ENCODE measurements around the gene NRTN.

The NRTN gene

DNA sequence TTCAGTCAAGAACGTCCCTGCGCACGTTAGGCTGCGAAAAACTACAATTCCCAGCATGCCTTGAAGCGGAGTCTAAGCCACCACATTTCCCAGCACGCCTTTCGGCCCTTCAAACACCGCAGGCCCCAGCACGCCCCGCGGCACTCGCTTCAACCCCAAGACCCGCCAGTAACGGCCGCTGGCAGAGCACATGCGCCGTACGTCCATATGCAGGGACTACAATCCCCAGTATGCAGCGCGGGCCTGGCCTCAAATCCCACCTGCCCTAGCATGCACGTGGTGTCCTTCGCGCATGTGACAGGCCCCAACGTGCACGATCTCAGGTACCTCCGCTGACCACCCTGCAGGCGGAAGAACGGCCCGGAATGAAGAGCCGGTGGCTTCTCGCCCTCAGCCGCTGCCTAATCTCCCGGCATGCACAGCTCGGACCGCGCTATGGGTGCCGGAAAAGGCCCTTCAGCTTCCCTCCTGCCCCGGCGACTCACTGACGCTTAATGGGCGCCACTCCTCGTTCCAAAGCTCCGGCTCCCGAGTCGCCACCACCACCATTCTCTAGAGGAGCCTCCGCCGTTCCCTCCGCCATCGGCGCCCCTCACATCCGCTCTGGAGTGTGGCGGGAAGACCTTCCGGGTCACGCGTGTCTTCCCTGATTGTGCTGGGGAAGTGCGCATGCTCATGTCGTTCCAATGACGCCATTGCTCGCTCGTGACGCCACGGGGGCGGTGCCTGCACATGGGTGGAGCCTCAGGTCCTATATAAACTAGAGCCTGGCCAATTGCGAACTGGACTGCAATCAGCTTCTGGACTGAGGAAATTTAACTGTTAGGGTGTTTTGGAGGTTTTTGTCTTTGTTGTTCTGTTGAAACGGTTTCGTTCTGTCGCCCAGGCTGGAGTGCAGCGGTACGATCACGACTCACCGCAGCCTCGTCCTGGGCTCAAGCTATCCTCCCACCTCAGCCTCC, 14.0 kb upstream of the NRTN start, which contains the start of gene DUS3L:
TSS of gene DUS3L (minus strand) at position 605 of the 962 bp plus-strand sequence. CDS start at position 583, 22 bp downstream.
- TF ChIP-seq, protein P1, sequence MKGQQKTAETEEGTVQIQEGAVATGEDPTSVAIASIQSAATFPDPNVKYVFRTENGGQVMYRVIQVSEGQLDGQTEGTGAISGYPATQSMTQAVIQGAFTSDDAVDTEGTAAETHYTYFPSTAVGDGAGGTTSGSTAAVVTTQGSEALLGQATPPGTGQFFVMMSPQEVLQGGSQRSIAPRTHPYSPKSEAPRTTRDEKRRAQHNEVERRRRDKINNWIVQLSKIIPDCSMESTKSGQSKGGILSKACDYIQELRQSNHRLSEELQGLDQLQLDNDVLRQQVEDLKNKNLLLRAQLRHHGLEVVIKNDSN (IDR thresholded peaks at IDR 0.05) = peak; percentile 96
- TF ChIP-seq ZBTB7A (IDR thresholded peaks at IDR 0.05; ENCODE audit: low read depth) = no peak
- TF ChIP-seq RAD21 (IDR thresholded peaks at IDR 0.05; ENCODE audit: low read depth) = no peak
- peak; percentile 74 for TF ChIP-seq YY1 (IDR thresholded peaks at IDR 0.05; ENCODE audit: low read depth)
- TF ChIP-seq EGR1 (IDR thresholded peaks at IDR 0.05) = no peak
- TF ChIP-seq EP300 (IDR thresholded peaks at IDR 0.05; ENCODE audit: borderline replicate concordance) = 0 out of 2 replicates have a peak, but pooled peaks have one; percentile 28
- TF ChIP-seq CREB1 (IDR thresholded peaks at IDR 0.05; ENCODE audit: low read depth) = peak; percentile 97
- peak; percentile 36; the same call in 1 of the 2 replicates for TF ChIP-seq NFIC (IDR thresholded peaks at IDR 0.05)
- TF ChIP-seq TEAD4 (IDR thresholded peaks at IDR 0.05) = no peak; the same call in 1 of the 2 replicates
- TF ChIP-seq, protein P2, sequence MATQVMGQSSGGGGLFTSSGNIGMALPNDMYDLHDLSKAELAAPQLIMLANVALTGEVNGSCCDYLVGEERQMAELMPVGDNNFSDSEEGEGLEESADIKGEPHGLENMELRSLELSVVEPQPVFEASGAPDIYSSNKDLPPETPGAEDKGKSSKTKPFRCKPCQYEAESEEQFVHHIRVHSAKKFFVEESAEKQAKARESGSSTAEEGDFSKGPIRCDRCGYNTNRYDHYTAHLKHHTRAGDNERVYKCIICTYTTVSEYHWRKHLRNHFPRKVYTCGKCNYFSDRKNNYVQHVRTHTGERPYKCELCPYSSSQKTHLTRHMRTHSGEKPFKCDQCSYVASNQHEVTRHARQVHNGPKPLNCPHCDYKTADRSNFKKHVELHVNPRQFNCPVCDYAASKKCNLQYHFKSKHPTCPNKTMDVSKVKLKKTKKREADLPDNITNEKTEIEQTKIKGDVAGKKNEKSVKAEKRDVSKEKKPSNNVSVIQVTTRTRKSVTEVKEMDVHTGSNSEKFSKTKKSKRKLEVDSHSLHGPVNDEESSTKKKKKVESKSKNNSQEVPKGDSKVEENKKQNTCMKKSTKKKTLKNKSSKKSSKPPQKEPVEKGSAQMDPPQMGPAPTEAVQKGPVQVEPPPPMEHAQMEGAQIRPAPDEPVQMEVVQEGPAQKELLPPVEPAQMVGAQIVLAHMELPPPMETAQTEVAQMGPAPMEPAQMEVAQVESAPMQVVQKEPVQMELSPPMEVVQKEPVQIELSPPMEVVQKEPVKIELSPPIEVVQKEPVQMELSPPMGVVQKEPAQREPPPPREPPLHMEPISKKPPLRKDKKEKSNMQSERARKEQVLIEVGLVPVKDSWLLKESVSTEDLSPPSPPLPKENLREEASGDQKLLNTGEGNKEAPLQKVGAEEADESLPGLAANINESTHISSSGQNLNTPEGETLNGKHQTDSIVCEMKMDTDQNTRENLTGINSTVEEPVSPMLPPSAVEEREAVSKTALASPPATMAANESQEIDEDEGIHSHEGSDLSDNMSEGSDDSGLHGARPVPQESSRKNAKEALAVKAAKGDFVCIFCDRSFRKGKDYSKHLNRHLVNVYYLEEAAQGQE (IDR thresholded peaks at IDR 0.05; ENCODE audit: low read depth) = no peak
- no peak for TF ChIP-seq CEBPB (IDR thresholded peaks at IDR 0.05)
- TF ChIP-seq, protein P3, sequence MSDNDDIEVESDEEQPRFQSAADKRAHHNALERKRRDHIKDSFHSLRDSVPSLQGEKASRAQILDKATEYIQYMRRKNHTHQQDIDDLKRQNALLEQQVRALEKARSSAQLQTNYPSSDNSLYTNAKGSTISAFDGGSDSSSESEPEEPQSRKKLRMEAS (IDR thresholded peaks at IDR 0.05) = peak; percentile 100
- peak; percentile 51; the same call in 1 of the 2 replicates for TF ChIP-seq FOXM1 (IDR thresholded peaks at IDR 0.05; ENCODE audit: borderline replicate concordance, low read depth)
- peak; percentile 77 for TF ChIP-seq TAF1 (IDR thresholded peaks at IDR 0.05; ENCODE audit: low read depth)
- TF ChIP-seq TCF12 (IDR thresholded peaks at IDR 0.05; ENCODE audit: low read depth) = no peak

DNA sequence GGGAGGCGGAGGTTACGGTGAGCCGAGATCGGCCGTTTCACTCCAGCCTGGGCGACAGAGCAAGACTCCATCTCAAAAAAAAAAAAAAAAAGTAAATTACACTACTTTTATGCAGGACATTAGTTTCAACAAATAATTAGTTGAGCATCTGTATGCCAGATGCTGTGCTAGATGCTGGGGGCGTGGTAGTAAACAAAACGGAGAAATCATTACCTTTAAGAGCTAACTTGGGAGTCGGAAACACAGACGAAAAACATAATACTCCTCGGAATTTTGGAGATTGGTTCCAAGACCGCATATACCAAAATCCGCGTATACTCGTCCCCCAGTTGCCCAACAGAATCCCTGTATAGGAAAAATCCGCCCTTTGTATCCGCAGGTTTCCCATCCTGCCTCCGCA, 12.6 kb upstream of the NRTN start:
- TF ChIP-seq TCF12 (IDR thresholded peaks at IDR 0.05; ENCODE audit: low read depth) (no peak), NFIC (IDR thresholded peaks at IDR 0.05) (no peak), TEAD4 (IDR thresholded peaks at IDR 0.05) (no peak), EP300 (IDR thresholded peaks at IDR 0.05; ENCODE audit: borderline replicate concordance) (no peak), RAD21 (IDR thresholded peaks at IDR 0.05; ENCODE audit: low read depth) (no peak), CREB1 (IDR thresholded peaks at IDR 0.05; ENCODE audit: low read depth) (no peak), TAF1 (IDR thresholded peaks at IDR 0.05; ENCODE audit: low read depth) (no peak), ZBTB7A (IDR thresholded peaks at IDR 0.05; ENCODE audit: low read depth) (no peak)
- TF ChIP-seq, protein P2 (IDR thresholded peaks at IDR 0.05; ENCODE audit: low read depth) = no peak

DNA sequence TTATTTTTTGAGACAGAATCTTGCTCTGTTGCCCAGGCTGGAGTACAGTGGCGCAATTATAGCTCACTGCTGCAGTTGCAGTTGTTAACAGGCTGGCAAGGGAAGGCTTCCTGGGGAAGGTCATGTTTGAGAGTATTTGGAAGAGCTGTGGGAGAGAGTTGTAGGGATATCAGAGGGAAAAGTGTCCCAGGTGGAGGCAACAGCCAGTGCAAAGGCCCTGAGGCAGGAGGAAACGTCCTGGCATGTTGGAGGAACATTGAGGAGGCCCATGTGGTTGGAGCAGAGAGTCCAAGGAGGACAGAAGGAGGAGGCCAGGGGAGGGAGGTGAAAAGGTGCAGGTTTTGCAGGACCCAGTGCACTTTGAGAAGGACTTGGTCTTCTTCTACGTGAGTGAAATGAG, 11.7 kb upstream of the NRTN start:
- TF ChIP-seq CREB1 (IDR thresholded peaks at IDR 0.05; ENCODE audit: low read depth) (no peak), EGR1 (IDR thresholded peaks at IDR 0.05) (no peak), NFIC (IDR thresholded peaks at IDR 0.05) (no peak), CEBPB (IDR thresholded peaks at IDR 0.05) (no peak), RAD21 (IDR thresholded peaks at IDR 0.05; ENCODE audit: low read depth) (no peak), TCF12 (IDR thresholded peaks at IDR 0.05; ENCODE audit: low read depth) (no peak), TAF1 (IDR thresholded peaks at IDR 0.05; ENCODE audit: low read depth) (no peak), EP300 (IDR thresholded peaks at IDR 0.05; ENCODE audit: borderline replicate concordance) (no peak)
- TF ChIP-seq, protein P3 (IDR thresholded peaks at IDR 0.05) = no peak
- TF ChIP-seq, protein P2 (IDR thresholded peaks at IDR 0.05; ENCODE audit: low read depth) = no peak

DNA sequence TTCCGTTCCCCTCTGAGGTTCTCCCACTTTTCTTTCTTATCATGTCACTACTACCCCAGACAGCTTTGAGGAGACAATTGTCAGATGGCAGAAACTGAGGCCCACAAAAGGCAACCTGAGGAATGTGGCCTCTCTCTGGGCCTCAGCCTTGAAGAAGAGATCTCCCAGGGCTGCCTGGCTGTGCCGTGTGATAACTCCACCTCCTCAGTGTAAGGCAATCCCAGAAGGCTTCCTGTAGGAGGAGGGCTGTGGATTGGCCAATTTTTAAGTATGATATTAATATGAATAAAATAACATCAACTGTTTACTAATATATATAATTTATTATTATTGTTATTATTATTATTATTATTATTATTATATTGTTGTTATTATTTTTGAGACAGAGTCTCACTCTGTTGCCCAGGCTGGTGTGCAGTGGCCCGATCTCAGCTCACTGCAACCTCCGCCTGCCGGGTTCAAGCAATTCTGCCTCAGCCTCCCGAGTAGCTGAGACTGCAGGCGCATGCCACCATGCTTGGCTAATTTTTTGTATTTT, 9.4 kb upstream of the NRTN start:
- TF ChIP-seq EP300 (IDR thresholded peaks at IDR 0.05; ENCODE audit: borderline replicate concordance) (no peak), FOXM1 (IDR thresholded peaks at IDR 0.05; ENCODE audit: borderline replicate concordance, low read depth) (no peak), RAD21 (IDR thresholded peaks at IDR 0.05; ENCODE audit: low read depth) (no peak), TAF1 (IDR thresholded peaks at IDR 0.05; ENCODE audit: low read depth) (no peak), NFIC (IDR thresholded peaks at IDR 0.05) (no peak), YY1 (IDR thresholded peaks at IDR 0.05; ENCODE audit: low read depth) (no peak), EGR1 (IDR thresholded peaks at IDR 0.05) (no peak), ZBTB7A (IDR thresholded peaks at IDR 0.05; ENCODE audit: low read depth) (no peak), TEAD4 (IDR thresholded peaks at IDR 0.05) (no peak), CEBPB (IDR thresholded peaks at IDR 0.05) (no peak), TCF12 (IDR thresholded peaks at IDR 0.05; ENCODE audit: low read depth) (no peak), CREB1 (IDR thresholded peaks at IDR 0.05; ENCODE audit: low read depth) (no peak)
- TF ChIP-seq, protein P1 (IDR thresholded peaks at IDR 0.05) = no peak
- TF ChIP-seq, protein P2 (IDR thresholded peaks at IDR 0.05; ENCODE audit: low read depth) = no peak
- TF ChIP-seq, protein P3 (IDR thresholded peaks at IDR 0.05) = no peak

Data from Ishikawa (cell line).